Measurements from ENCODE around the gene RAB11FIP3.
"Not testable (repeated sequence)": the region's sequence is repeated elsewhere in the genome, so short reads cannot be mapped to it uniquely, and the experiment has no call there.

GRCh38 chr16:469459-469858 is 44.0 kb downstream of the RAB11FIP3 start:
- TF ChIP-seq CTCF (IDR thresholded peaks at IDR 0.05); RCOR1 (IDR thresholded peaks at IDR 0.05; ENCODE audit: low read length); POLR2AphosphoS5 (IDR thresholded peaks at IDR 0.05; ENCODE audit: low read depth, low read length); JUND (IDR thresholded peaks at IDR 0.05); MXI1 (IDR thresholded peaks at IDR 0.05; ENCODE audit: low read depth, low read length); SMC3 (IDR thresholded peaks at IDR 0.05; ENCODE audit: low read depth, low read length); TAF1 (IDR thresholded peaks at IDR 0.05; ENCODE audit: borderline replicate concordance, low read depth, low read length); GABPA (IDR thresholded peaks at IDR 0.05; ENCODE audit: low read depth): not testable (repeated sequence)
